NCI-H1417 treated with DMSO at 0.1 percent for 48 hours (cell line): ENCODE data around the gene IRF2.
"Not testable (repeated sequence)": the region's sequence is repeated elsewhere in the genome, so short reads cannot be mapped to it uniquely, and the experiment has no call there.

ENCODE experiments used
- DNase-seq: peaks from one replicate; lab custom pipeline; 2025; lab: John Stamatoyannopoulos, UW

IRF2 gene

DNA sequence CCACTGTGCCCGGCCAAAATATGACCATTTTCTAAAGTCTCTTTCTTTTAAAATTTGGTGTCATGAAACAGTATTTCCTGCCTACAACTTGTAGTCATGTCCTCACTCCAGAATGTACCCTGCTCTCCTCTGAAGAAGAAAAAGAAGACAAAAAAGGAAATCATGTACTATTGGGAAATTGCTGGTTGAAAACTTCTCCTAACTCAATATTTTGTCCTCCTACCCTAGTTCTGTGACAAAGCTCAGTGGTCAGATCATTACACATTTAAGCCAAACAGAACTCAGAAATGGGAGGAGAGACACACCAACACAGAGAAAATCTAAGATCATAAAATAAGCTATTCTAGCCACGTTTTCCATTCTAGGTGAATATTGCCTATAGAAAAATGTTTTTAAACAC lies 127.7 kb downstream of the IRF2 start:
- DNase-seq, result no peak

DNA sequence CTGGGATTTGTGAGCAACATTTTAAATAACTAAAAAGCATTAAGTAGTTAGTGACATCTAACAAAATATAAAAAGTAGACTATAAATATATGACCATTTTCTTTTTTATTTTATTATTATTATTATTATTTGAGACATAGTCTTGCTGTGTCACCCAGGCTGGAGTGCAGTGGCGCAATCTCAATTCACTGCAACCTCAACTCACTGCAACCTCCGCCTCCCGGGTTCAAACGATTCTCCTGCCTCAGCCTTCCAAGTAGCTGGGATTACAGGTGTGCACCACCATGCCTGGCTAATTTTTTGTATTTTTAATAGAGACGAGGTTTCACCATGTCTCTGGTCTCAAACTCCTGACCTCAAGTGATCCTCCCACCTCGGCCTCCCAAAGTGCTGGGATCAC lies 128.1 kb downstream of the IRF2 start:
- not testable (repeated sequence) for DNase-seq

DNA sequence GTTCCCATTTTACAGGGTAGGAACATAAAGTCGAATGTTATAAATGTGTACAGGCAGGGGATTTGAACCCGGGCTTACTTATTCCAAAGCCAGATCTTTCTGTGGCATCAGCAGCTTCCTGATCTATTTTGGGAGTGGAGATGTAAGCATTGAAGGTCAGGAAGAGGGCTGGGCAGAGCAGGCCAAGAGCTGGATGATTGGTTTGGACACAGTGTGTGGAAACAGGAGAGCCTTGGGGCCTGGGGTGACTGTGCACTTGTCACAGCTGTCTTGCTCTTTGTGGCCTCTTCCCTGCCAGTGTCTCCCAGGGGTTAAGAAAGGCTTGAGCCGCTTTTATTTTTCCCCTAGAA lies 128.8 kb downstream of the IRF2 start:
- DNase-seq, result no peak

DNA sequence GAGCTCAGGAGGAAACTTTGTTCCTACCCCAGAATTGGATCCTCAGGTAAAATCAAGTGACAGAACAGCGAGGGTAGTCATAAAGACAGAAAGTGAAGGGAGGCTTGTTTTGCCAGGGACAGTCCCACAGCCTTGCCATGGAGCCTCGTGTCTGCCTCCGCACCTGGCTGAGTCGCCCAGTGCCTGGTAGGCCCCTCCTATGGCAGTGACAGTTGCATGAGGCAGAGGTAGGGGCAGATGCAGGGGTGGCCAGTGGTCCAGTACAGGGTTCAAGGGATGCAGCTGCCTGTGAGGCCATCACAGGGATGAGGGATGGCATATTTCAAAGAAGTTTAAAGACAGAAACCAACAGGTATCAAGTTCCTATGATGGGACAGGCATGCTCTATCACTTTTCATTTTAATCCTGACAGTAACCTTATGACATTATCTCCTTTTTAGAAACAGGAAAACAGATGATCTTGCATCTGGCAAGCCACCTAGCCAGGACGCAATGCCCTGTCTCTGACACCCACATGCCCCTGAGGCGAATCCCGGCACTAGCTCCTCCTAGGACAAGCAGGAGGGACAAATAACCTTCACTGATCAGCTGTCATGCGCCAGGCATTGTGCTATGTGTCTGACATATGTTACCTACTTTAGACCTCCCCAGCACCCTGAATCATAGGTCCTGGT lies 129.3 kb downstream of the IRF2 start:
- DNase-seq, result no peak

DNA sequence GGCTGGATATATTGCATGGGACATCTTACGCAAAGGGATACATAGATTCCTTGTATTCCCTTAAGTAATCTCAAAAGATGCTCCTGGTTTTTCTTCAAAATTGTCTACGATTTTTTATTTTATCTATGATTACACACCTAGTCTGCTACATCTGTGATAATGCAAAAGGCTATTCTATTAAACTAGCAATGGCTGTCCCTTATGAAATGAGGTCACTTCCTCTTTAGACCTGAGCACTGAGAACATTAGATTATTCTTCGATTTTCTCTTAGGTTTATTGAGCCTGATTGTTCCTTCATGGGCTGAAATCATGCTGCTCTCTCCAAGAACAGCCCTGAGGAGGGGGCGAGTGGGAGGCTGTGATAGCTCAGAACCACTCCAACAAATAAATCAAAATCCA lies 129.9 kb downstream of the IRF2 start:
- no peak for DNase-seq

DNA sequence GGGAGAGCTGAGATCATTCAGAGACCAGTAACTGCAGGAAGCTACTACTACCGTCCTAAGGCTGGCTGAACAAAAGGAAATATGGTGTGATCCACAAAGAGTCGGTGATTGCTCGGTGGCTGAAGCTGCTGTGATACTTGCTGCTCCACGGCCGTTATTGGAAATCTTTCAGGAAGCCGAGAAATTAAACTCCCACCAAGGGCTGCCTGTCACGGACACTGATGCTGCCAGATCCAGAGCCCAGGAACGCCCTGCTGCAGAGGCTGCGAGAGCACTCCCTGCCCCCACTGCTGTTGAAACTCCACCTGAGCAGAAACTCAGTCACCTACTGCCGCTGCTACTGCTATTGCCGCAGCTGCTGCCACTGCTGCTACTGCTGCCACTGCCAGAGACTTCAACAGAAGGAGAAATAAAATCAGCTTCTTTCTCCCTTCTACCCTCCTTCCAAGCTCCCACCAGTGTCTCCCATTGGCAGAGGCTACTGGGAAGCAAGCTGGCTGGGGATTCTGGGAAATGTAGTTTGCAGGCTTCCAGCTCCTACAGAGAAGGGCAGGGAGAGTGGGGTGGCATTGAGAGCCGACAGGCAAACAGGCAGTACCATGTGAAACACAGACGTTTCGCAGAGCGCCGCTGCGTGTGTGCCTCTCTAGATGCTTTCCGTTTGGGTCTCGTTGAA lies 130.7 kb downstream of the IRF2 start:
- peak; percentile 2 for DNase-seq

DNA sequence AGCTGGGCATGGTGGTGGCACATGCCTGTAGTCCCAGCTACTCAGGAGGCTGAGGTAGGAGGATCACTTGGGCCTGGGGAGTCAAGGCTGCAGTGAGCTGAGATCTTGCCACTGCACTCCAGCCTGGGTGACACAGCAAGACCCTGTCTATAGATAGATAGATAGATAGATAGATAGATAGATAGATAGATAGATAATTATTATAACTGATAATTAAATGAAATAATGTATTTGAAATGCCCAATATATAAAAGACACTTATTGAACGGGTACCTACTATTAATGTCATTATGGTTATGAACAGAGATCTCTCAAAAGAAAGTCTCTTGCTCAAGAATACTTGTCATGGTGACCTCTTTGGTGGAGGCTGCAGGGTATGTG lies 131.5 kb downstream of the IRF2 start:
- DNase-seq, result not testable (repeated sequence)

DNA sequence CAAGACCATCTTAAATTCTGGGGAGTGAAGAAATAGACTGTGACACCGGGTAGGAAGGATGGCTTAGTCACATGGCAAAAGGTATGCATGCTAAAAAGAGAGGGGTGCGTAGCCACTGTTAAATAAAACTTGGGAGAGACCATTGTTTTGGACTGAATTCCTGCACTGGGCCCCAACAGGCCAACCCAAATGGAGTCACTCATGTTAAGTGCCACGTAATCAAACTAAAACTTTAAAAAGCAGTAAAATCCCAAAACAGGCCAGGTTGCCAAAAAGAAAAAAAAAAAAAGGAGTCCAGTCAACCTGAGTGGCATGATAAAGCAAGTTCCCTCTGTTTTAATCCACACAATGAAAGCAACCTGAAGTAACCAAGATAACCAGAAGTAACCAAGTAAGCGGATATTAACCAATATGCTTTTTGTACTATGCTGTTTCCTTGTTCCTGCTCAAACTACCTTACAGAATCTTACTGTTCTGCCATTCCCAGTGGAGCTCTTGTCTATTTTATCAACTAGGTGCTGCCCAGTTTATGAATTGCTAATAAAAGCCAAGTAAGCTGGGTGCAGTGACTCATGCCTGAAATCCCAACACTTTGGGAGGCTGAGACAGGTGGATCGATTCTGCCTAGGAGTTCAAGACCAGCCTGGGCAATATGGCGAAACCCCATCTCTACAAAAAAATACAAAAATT lies 132.0 kb downstream of the IRF2 start:
- no peak for DNase-seq

DNA sequence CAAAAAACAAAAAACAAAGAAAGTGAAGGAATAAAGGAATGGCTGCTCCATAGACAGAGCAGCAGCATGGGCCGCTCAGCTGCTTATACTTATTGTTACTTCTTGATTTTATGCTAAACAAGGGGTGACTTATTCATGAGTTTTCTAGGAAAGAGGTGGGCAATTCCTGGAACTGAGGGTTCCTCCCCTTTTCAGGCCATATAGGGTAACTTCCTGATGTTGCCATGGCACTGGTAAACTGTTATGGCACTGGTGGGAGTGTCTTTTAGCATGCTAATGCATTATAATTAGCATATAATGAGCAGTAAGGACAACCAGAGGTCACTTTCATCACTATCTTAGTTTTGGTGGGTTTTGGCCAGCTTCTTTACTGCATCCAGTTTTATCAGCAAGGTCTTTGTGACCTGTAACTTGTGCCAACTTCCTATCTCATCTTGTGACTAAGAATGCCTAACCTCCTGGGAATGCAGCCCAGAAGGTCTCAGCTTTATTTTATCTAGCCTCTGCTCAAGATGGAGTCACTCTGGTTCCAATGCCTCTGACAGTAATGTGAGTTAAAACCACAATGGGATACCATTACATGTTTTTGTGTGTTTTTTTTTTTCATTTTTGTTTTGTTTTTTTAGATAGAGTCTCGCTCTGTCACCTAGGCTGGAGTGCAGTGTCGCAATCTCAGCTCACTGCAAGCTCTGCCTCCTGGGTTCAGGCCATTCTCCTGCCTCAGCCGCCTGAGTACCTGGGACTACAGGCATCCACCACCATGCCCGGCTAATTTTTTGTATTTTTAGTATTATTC lies 134.8 kb downstream of the IRF2 start:
- not testable (repeated sequence) for DNase-seq

DNA sequence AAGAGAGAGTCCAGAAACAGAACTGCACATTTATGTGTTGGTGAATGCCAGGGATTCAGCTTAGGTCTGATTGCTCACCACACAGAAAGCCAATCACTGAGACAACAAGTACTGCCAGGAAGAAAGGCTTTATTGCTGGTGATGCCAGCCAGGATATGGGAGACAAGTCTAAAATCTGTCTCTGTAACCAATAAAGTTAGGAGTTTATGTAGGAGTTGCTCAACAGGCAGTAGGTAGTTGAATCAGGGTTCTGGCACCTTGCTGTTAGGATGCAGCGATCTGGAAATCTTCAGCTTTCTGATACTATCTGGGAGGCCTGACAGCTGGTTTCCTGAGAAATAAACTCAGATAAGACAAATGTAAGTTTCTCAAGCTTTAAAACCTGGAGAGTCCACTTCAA lies 136.4 kb downstream of the IRF2 start:
- DNase-seq, result no peak
